ENCODE measurements around the gene ZBTB3. TPM values are rescaled to one million over a fixed set of nuclear protein-coding genes. Genes with fewer than 3 reads are reported as not detected.

ZBTB3 gene
- total and polyA plus RNA-seq, 2 donors (not counting 3 experiments of a cell fraction or from before 2014, with no cell fraction given), result 3.7 to 6.9 TPM

DNA sequence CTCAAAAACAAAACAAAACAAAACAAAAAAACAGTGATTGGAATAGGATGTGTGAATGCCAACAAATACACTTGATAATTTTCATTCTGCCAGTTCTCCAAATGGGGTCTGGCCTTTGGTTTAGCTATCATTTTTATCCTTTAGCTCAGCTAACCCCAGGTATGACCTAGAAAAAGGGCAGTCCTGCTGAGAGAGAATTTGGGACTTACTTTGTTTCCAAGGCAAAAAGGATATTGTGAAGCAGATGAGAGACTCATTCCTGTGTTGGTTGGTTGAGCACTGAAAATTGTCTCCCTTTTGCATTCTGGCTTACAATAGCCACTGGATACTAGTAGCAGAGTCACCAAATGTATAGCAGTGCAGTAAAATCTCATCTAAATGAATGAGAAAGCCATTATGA, 16.8 kb downstream of the ZBTB3 start:
- FAIRE-seq (no peak), DNase-seq (ENCODE audit: low read depth, low spot score) (no peak)
- Histone ChIP-seq H3K27me3 (ENCODE audit: control insufficient read depth in 2 of 2, insufficient read depth in 2 of 2, low read length in 2 of 2) (no peaks in the 10 kb centered on the region), H3K4me2 (ENCODE audit: insufficient read depth, low read length) (no peak overlapping the region), H3K79me2 (ENCODE audit: control insufficient read depth, insufficient read depth, low read length) (peaks cover 9% of the 10 kb centered on the region), H3K4me1 (ENCODE audit: control insufficient read depth, extremely low read depth, insufficient read depth, low read length) (no peaks in the 10 kb centered on the region), H3K36me3 (ENCODE audit: control insufficient read depth in 2 of 2, extremely low read depth in 1 of 2, insufficient read depth in 2 of 2, low read length in 2 of 2) (peaks cover 10 to 13% of the 10 kb centered on the region in 2 experiments), H3K9ac (replicated peaks; ENCODE audit: extremely low read depth, insufficient read depth, low read length) (no peak overlapping the region), H4K20me1 (replicated peaks; ENCODE audit: control insufficient read depth, extremely low read depth, insufficient read depth, low read length) (no peaks in the 10 kb centered on the region), H3K27ac (ENCODE audit: insufficient read depth, low read depth, low read length) (no peak overlapping the region), H3K9me3 (replicated peaks; ENCODE audit: control insufficient read depth, insufficient read depth, low read length) (no peaks in the 10 kb centered on the region), H3K4me3 (replicated peaks in 1 of 3; ENCODE audit: insufficient read depth in 1 of 3, low read depth in 1 of 3, low read length in 3 of 3) (no peak overlapping the region), H3K9me1 (replicated peaks; ENCODE audit: control insufficient read depth, extremely low read depth, insufficient read depth, low read length) (no peaks in the 10 kb centered on the region), H2AFZ (ENCODE audit: low read depth, low read length) (no peak overlapping the region)
- BruUV-seq (replicated peaks), result no TSS peak
- intact Hi-C loops (cut with micrococcal nuclease), result no loop called here
- ChIA-PET CTCF (no interaction called here), POLR2A (no interaction called here)
- dilution Hi-C loops (cut with MboI; ENCODE audit: extremely low pct_ligation_motif_present, low sequenced_read_pairs), result no loop called here
- TF ChIP-seq, protein P1, sequence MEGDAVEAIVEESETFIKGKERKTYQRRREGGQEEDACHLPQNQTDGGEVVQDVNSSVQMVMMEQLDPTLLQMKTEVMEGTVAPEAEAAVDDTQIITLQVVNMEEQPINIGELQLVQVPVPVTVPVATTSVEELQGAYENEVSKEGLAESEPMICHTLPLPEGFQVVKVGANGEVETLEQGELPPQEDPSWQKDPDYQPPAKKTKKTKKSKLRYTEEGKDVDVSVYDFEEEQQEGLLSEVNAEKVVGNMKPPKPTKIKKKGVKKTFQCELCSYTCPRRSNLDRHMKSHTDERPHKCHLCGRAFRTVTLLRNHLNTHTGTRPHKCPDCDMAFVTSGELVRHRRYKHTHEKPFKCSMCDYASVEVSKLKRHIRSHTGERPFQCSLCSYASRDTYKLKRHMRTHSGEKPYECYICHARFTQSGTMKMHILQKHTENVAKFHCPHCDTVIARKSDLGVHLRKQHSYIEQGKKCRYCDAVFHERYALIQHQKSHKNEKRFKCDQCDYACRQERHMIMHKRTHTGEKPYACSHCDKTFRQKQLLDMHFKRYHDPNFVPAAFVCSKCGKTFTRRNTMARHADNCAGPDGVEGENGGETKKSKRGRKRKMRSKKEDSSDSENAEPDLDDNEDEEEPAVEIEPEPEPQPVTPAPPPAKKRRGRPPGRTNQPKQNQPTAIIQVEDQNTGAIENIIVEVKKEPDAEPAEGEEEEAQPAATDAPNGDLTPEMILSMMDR (IDR thresholded peaks at IDR 0.05; ENCODE audit: extremely low read depth in 1 of 2, insufficient read depth in 1 of 2, low read depth in 1 of 2, low read length in 2 of 2), result no peak

DNA sequence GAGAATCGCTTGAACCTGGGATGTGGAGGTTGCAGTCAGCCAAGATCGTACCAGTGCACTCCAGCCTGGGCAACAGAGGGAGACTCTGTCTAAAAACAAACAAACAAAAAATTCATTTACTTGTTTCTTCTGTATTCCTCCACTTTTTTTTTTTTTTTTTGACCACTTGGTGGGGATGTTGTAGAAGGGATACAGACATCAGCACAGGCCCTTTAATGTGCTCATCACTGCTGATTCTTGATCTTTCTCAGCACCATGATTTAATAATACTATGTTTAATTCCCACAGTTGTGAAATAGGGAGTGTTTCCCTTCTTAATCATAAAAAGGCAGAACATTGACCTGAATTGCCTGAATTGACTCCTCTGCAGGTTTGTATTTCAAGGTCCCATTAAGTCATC, 21.1 kb downstream of the ZBTB3 start:
- H4K20me1 ChIP-seq (replicated peaks; ENCODE audit: control insufficient read depth, extremely low read depth, insufficient read depth, low read length), result no peaks in the 10 kb centered on the region
- dilution Hi-C loops (cut with MboI; ENCODE audit: extremely low pct_ligation_motif_present, low sequenced_read_pairs) (no loop called here), intact Hi-C loops (cut with micrococcal nuclease) (no loop called here)
- no peak overlapping the region for H2AFZ ChIP-seq (ENCODE audit: low read depth, low read length)
- DNase-seq (ENCODE audit: low read depth, low spot score), result peak; percentile 23
- BruUV-seq (replicated peaks), result no TSS peak
- H3K4me2 ChIP-seq (ENCODE audit: insufficient read depth, low read length), result no peak overlapping the region
- ChIA-PET POLR2A (interaction anchor here (0.7 kb wide), 1 partner anchor 10 kb away, joined by 4 read pairs; no protein-coding TSS in a partner anchor), CTCF (interaction anchor here (1.1 kb wide), 1 partner anchor 28 kb away, joined by 3 read pairs; the partner anchor contains the start of gene POLR2G)
- H3K79me2 ChIP-seq (ENCODE audit: control insufficient read depth, insufficient read depth, low read length), result peaks cover 36% of the 10 kb centered on the region
- no peak overlapping the region for H3K4me3 ChIP-seq (replicated peaks in 1 of 3; ENCODE audit: insufficient read depth in 1 of 3, low read depth in 1 of 3, low read length in 3 of 3)
- no peak for FAIRE-seq
- TF ChIP-seq GATA2 (IDR thresholded peaks at IDR 0.05; ENCODE audit: insufficient read depth, insufficient read length, low read depth, low read length), result no peak
- TF ChIP-seq FOS (IDR thresholded peaks at IDR 0.05; ENCODE audit: borderline replicate concordance, insufficient read depth, low read length), result no peak
- no peak for TF ChIP-seq MYC (IDR thresholded peaks at IDR 0.05; ENCODE audit: low read depth, low read length)
- no peak for TF ChIP-seq POLR2AphosphoS5 (IDR thresholded peaks at IDR 0.05; ENCODE audit: insufficient read depth, low read depth, low read length)
- no peak for TF ChIP-seq EZH2 (IDR thresholded peaks at IDR 0.05; ENCODE audit: borderline replicate concordance, low read depth, low read length, severe bottlenecking)
- TF ChIP-seq, protein P2, sequence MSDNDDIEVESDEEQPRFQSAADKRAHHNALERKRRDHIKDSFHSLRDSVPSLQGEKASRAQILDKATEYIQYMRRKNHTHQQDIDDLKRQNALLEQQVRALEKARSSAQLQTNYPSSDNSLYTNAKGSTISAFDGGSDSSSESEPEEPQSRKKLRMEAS (IDR thresholded peaks at IDR 0.05; ENCODE audit: insufficient read depth, insufficient read length), result no peak
- TF ChIP-seq, protein P1 (IDR thresholded peaks at IDR 0.05; ENCODE audit: extremely low read depth in 1 of 2, insufficient read depth in 1 of 2, low read depth in 1 of 2, low read length in 2 of 2), result no peak
- no peak for TF ChIP-seq JUN (IDR thresholded peaks at IDR 0.05; ENCODE audit: borderline replicate concordance, insufficient read depth, insufficient read length, low read depth)
- TF ChIP-seq POLR2A (IDR thresholded peaks at IDR 0.05; ENCODE audit: low read depth, low read length), result no peak
- peaks cover 5% of the 10 kb centered on the region for H3K4me1 ChIP-seq (ENCODE audit: control insufficient read depth, extremely low read depth, insufficient read depth, low read length)
- H3K27ac ChIP-seq (ENCODE audit: insufficient read depth, low read depth, low read length), result no peak overlapping the region
- peaks cover 8 to 9% of the 10 kb centered on the region in 2 experiments for H3K36me3 ChIP-seq (ENCODE audit: control insufficient read depth in 2 of 2, extremely low read depth in 1 of 2, insufficient read depth in 2 of 2, low read length in 2 of 2)
- H3K9ac ChIP-seq (replicated peaks; ENCODE audit: extremely low read depth, insufficient read depth, low read length), result no peak overlapping the region
- no peaks in the 10 kb centered on the region for H3K9me1 ChIP-seq (replicated peaks; ENCODE audit: control insufficient read depth, extremely low read depth, insufficient read depth, low read length)
- no peaks in the 10 kb centered on the region for H3K9me3 ChIP-seq (replicated peaks; ENCODE audit: control insufficient read depth, insufficient read depth, low read length)
- H3K27me3 ChIP-seq (ENCODE audit: control insufficient read depth in 2 of 2, insufficient read depth in 2 of 2, low read length in 2 of 2), result no peaks in the 10 kb centered on the region
